Measurements from ENCODE around the gene PARD6B. TPM values are rescaled to one million over a fixed set of nuclear protein-coding genes. Genes with fewer than 3 reads are reported as not detected.

The PARD6B gene
- polyA plus RNA-seq, 1 of the 3 experiments (the other 2 are of a cell fraction): 0.49 TPM

- WGBS (ENCODE audit: low lambda C conversion rate): 34% methylated on average over 4 of the region's 4 CpGs
- Histone ChIP-seq H3K4me3 (ENCODE audit: low read depth in 2 of 2, low read length in 1 of 2) (no peak overlapping the region), H3K4me2 (no peak overlapping the region), H3K27me3 (ENCODE audit: insufficient read depth) (no peaks in the 10 kb centered on the region), H4K20me1 (ENCODE audit: insufficient read depth) (no peaks in the 10 kb centered on the region), H3K36me3 (replicated peaks in 1 of 2; ENCODE audit: control insufficient read depth in 1 of 2, insufficient read depth in 2 of 2, low read length in 1 of 2) (peaks cover 0 to 3% of the 10 kb centered on the region in 2 experiments), H3K9me2 (no peaks in the 10 kb centered on the region), H3F3A (replicated peaks; ENCODE audit: insufficient read depth) (peaks cover 9% of the 10 kb centered on the region), H3K79me2 (ENCODE audit: insufficient read depth) (no peaks in the 10 kb centered on the region), H3K27ac (ENCODE audit: low read depth in 2 of 2, low read length in 1 of 2) (peak overlapping the region in 1 of 2 experiments; percentile 48; a peak in 2 of 4 replicates), H3K9me3 (no peaks in the 10 kb centered on the region), H2AFZ (ENCODE audit: low read depth) (no peak overlapping the region), H3K4me1 (ENCODE audit: control insufficient read depth in 1 of 2, insufficient read depth in 2 of 2, low read depth in 1 of 2, low read length in 1 of 2) (peaks cover 12 to 33% of the 10 kb centered on the region in 2 experiments), H3K9ac (no peak overlapping the region)
- ChIA-PET POLR2A (no interaction called here), CTCF (interaction anchor here (1.0 to 1.9 kb wide), 5 partner anchors 11 to 117 kb away, joined by 3 to 4 read pairs (median 3); partner anchors contain the start of gene BCAS4)
- peak; percentile 61 for DNase-seq
- peak in 1 of 2 experiments; percentile 64; a peak in 1 of 4 replicates for TF ChIP-seq EP300 (IDR thresholded peaks at IDR 0.05; ENCODE audit: borderline replicate concordance in 1 of 2, low read depth in 1 of 2, low read length in 1 of 2)
- TF ChIP-seq RCOR1 (IDR thresholded peaks at IDR 0.05; ENCODE audit: low read length): peak; percentile 73; the same call in 1 of the 2 replicates
- no peak for TF ChIP-seq USF1 (IDR thresholded peaks at IDR 0.05; ENCODE audit: borderline replicate concordance, low read depth)
- TF ChIP-seq POLR2AphosphoS5 (IDR thresholded peaks at IDR 0.05; ENCODE audit: low read depth, low read length): no peak
- TF ChIP-seq GATA2 (CRISPR knock-in tag; IDR thresholded peaks at IDR 0.05): peak; percentile 75
These were observed 11.7 kb downstream of the PARD6B start for GRCh38 chr20:50743087-50743486.

- ChIA-PET POLR2A (no interaction called here), CTCF (interaction anchor here (0.8 to 2.3 kb wide), 5 partner anchors 9 to 115 kb away, joined by 3 to 7 read pairs (median 6); partner anchors contain the start of gene BCAS4)
- peaks cover 12 to 33% of the 10 kb centered on the region in 2 experiments for H3K4me1 ChIP-seq (ENCODE audit: control insufficient read depth in 1 of 2, insufficient read depth in 2 of 2, low read depth in 1 of 2, low read length in 1 of 2)
- peak overlapping the region; percentile 24 to 80; a peak in 3 of 4 replicates for H3K27ac ChIP-seq (ENCODE audit: low read depth in 2 of 2, low read length in 1 of 2)
- DNase-seq: peak; percentile 64
- H3K4me3 ChIP-seq (ENCODE audit: low read depth in 2 of 2, low read length in 1 of 2): no peak overlapping the region
- no peaks in the 10 kb centered on the region for H3K9me2 ChIP-seq
- peaks cover 9% of the 10 kb centered on the region for H3F3A ChIP-seq (replicated peaks; ENCODE audit: insufficient read depth)
- H3K4me2 ChIP-seq: peak overlapping the region; percentile 57; the same call in 1 of the 2 replicates
- H3K36me3 ChIP-seq (replicated peaks in 1 of 2; ENCODE audit: control insufficient read depth in 1 of 2, insufficient read depth in 2 of 2, low read length in 1 of 2): no peaks in the 10 kb centered on the region
- H3K9ac ChIP-seq: peak overlapping the region; percentile 50; the same call in 1 of the 2 replicates
- no peaks in the 10 kb centered on the region for H3K9me3 ChIP-seq
- H3K79me2 ChIP-seq (ENCODE audit: insufficient read depth): no peaks in the 10 kb centered on the region
- 58% methylated on average over 15 of the region's 15 CpGs for WGBS (ENCODE audit: low lambda C conversion rate)
- no peaks in the 10 kb centered on the region for H4K20me1 ChIP-seq (ENCODE audit: insufficient read depth)
- H2AFZ ChIP-seq (ENCODE audit: low read depth): peak overlapping the region; percentile 69
- no peaks in the 10 kb centered on the region for H3K27me3 ChIP-seq (ENCODE audit: insufficient read depth)
- TF ChIP-seq NFIC (IDR thresholded peaks at IDR 0.05; ENCODE audit: borderline replicate concordance) (peak; percentile 19; the same call in 1 of the 2 replicates), YY1 (IDR thresholded peaks at IDR 0.05; ENCODE audit: low read depth) (no peak), POLR2AphosphoS5 (IDR thresholded peaks at IDR 0.05; ENCODE audit: low read depth, low read length) (no peak), SMC3 (IDR thresholded peaks at IDR 0.05; ENCODE audit: low read depth, low read length) (peak; percentile 42; the same call in 1 of the 2 replicates), USF2 (IDR thresholded peaks at IDR 0.05; ENCODE audit: borderline replicate concordance, low read depth, low read length) (no peak), GABPA (IDR thresholded peaks at IDR 0.05; ENCODE audit: low read depth) (no peak), FOXM1 (IDR thresholded peaks at IDR 0.05; ENCODE audit: low read depth) (no peak), FOSL2 (IDR thresholded peaks at IDR 0.05; ENCODE audit: borderline replicate concordance, low read depth) (peak; percentile 68), JUND (IDR thresholded peaks at IDR 0.05) (no peak), MEF2A (IDR thresholded peaks at IDR 0.05; ENCODE audit: borderline replicate concordance, low read depth) (peak; percentile 6; the same call in 1 of the 2 replicates), MAX (IDR thresholded peaks at IDR 0.05; ENCODE audit: low read depth) (peak; percentile 25; the same call in 1 of the 2 replicates), REST (IDR thresholded peaks at IDR 0.05; ENCODE audit: low read depth, low read length) (no peak), TCF12 (IDR thresholded peaks at IDR 0.05) (peak; percentile 45), CTCF (IDR thresholded peaks at IDR 0.05) (peak; percentile 53), RAD21 (IDR thresholded peaks at IDR 0.05; ENCODE audit: low read length) (peak; percentile 68), GATA2 (CRISPR knock-in tag; IDR thresholded peaks at IDR 0.05) (no peak), RXRA (IDR thresholded peaks at IDR 0.05; ENCODE audit: borderline replicate concordance, low read depth) (peak; percentile 37; the same call in 1 of the 2 replicates)
These were observed 12.9 kb downstream of the PARD6B start for GRCh38 chr20:50744143-50744792.
